Thoracic aorta (tissue), 2 donors: ENCODE data around the gene ZNF440. TPM values are rescaled to one million over a fixed set of nuclear protein-coding genes. Genes with fewer than 3 reads are reported as not detected.
"Not testable (repeated sequence)": the region's sequence is repeated elsewhere in the genome, so short reads cannot be mapped to it uniquely, and the experiment has no call there.

Experiments
- ATAC-seq: fragments of 150-250 bp; one replicate; pipeline ENCODE4 v1.8.0; 2017; ENCODE audit warnings: low read depth; ENCODE audit not compliant: insufficient number of reproducible peaks, low FRiP score
- DNase-seq: peaks from one replicate; pipeline ENCODE4 v3.0.0-alpha.2; 2020; ENCODE audit warnings: low spot score
- H3K27ac ChIP-seq, 2 donors: fragments of 200-600 bp; sonication (generic); 1 replicate in 1 of 2; 2 replicates in 1 of 2; pipeline ENCODE4 v1.5.1; 2016; ENCODE audit warnings: mild to moderate bottlenecking in 2 of 2, moderate library complexity in 2 of 2
- H3K27me3 ChIP-seq: fragments of 200-600 bp; sonication (generic); replicated peaks from 2 replicates; pipeline ENCODE4 v1.6.0; 2016; ENCODE audit warnings: mild to moderate bottlenecking; ENCODE audit not compliant: insufficient read depth
- H3K36me3 ChIP-seq: fragments of 200-600 bp; sonication (generic); one replicate; pipeline ENCODE4 v1.5.1; 2016
- H3K4me1 ChIP-seq, 2 donors: fragments of 200-600 bp; sonication (generic); 1 replicate in 1 of 2; 2 replicates in 1 of 2; pipeline versions ENCODE4 v1.5.1 to v1.6.0; 2016; ENCODE audit warnings: low read depth in 2 of 2, mild to moderate bottlenecking in 1 of 2; ENCODE audit not compliant: control insufficient read depth in 1 of 2
- H3K4me3 ChIP-seq: fragments of 200-600 bp; sonication (generic); 2 replicates; pipeline ENCODE4 v1.5.1; 2016; ENCODE audit warnings: mild to moderate bottlenecking
- H3K9me3 ChIP-seq: fragments of 200-600 bp; sonication (generic); 2 replicates; pipeline ENCODE4 v1.5.1; 2016
- total RNA-seq, 2 donors: library from RNA; depleted of rRNA; stranded (reverse); fragments of >200 nt; gene quantifications; one replicate each; pipeline versions ENCODE4 v1.1.0 to v1.2.3, GENCODE V29; 2016
- TF ChIP-seq, protein P1 (sequence below): fragments of 200-600 bp; sonication (generic); IDR thresholded peaks from one replicate; pipeline ENCODE4 v1.5.1; 2019; ENCODE audit warnings: antibody characterized with exemption

Gene ZNF440
- total RNA-seq, 2 donors from 2014 or later: 7.3 to 23.5 TPM

- Histone ChIP-seq H3K36me3 (peaks cover 23% of the 10 kb centered on the region), H3K27ac (no peak overlapping the region), H3K4me1 (peaks cover 0 to 11% of the 10 kb centered on the region in 2 donors), H3K4me3 (no peak overlapping the region), H3K27me3 (no peaks in the 10 kb centered on the region), H3K9me3 (peaks cover 18% of the 10 kb centered on the region)
- DNase-seq (no peak), ATAC-seq (no peak)
- TF ChIP-seq, protein P1, sequence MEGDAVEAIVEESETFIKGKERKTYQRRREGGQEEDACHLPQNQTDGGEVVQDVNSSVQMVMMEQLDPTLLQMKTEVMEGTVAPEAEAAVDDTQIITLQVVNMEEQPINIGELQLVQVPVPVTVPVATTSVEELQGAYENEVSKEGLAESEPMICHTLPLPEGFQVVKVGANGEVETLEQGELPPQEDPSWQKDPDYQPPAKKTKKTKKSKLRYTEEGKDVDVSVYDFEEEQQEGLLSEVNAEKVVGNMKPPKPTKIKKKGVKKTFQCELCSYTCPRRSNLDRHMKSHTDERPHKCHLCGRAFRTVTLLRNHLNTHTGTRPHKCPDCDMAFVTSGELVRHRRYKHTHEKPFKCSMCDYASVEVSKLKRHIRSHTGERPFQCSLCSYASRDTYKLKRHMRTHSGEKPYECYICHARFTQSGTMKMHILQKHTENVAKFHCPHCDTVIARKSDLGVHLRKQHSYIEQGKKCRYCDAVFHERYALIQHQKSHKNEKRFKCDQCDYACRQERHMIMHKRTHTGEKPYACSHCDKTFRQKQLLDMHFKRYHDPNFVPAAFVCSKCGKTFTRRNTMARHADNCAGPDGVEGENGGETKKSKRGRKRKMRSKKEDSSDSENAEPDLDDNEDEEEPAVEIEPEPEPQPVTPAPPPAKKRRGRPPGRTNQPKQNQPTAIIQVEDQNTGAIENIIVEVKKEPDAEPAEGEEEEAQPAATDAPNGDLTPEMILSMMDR: no peak
These were observed 39.3 kb downstream of the ZNF440 start for GRCh38 chr19:11853358-11853757.

DNA sequence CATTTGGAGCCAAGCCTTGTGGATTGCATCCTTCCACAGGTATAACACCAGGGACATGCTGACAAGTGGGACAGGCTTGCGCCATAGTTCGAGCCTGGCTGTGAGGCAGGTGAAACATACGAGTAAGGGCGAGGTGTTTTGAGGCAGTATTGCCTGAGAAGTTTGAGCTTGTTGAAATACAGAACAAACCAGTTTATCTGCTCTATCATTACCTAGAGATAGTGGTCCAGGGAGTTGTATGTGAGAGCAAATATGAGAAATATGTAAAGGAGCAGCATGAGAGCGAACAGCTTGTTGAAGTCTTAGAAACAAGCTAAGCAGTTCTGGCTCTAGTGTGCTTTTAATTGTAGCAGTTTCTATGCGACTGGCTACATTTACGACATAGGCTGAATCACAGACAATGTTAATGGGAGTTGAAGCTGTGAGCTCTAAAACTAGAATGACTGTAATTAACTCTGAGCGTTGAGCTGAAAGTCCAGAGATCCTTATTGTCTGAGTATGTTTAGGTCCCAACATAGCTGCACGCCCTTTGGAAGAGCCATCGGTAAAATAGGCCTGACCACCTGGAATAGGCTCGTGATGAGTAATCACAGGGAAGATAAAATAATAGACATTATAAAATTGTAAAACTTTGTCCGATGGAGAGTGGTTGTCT, 42.6 kb downstream of the ZNF440 start:
- ATAC-seq: no peak
- peaks cover 50% of the 10 kb centered on the region for H3K9me3 ChIP-seq
- no peaks in the 10 kb centered on the region for H3K27me3 ChIP-seq
- H3K36me3 ChIP-seq: peaks cover 35% of the 10 kb centered on the region
- H3K4me3 ChIP-seq: no peak overlapping the region
- no peaks in the 10 kb centered on the region for H3K4me1 ChIP-seq
- DNase-seq: no peak
- H3K27ac ChIP-seq: no peak overlapping the region
- TF ChIP-seq, protein P1: no peak

DNA sequence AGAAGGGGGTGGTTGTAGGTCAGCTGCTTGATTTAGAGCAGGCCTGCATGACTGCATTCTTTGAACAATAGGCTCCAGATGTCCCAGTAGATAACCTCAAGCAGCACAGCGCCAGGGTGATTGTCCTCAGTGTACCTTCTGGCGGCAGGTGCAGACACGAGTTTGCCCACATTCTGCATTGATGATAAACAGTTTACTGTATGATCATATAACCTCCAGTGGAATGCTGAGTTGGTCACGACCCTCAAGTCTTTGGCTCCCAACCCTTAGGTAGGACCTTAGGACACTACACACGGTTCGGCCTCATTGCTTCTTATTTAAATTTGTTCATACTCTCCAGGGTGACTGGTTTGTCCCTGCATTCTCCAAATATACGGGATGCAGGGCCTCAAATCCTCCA, 46.6 kb downstream of the ZNF440 start:
- Histone ChIP-seq H3K27me3 (no peaks in the 10 kb centered on the region), H3K4me3 (no peak overlapping the region), H3K27ac (no peak overlapping the region), H3K4me1 (no peaks in the 10 kb centered on the region), H3K9me3 (peaks cover 82% of the 10 kb centered on the region), H3K36me3 (peaks cover 26% of the 10 kb centered on the region)
- ATAC-seq: no peak
- DNase-seq: no peak
- TF ChIP-seq, protein P1: no peak

- no peak overlapping the region for H3K27ac ChIP-seq
- no peak overlapping the region for H3K4me3 ChIP-seq
- no peaks in the 10 kb centered on the region for H3K4me1 ChIP-seq
- no peak for ATAC-seq
- no peak for DNase-seq
- H3K9me3 ChIP-seq: peaks cover 86% of the 10 kb centered on the region
- no peaks in the 10 kb centered on the region for H3K27me3 ChIP-seq
- TF ChIP-seq, protein P1: no peak
- H3K36me3 ChIP-seq: peaks cover 27% of the 10 kb centered on the region
These were observed 47.2 kb downstream of the ZNF440 start for GRCh38 chr19:11861301-11861700.

DNA sequence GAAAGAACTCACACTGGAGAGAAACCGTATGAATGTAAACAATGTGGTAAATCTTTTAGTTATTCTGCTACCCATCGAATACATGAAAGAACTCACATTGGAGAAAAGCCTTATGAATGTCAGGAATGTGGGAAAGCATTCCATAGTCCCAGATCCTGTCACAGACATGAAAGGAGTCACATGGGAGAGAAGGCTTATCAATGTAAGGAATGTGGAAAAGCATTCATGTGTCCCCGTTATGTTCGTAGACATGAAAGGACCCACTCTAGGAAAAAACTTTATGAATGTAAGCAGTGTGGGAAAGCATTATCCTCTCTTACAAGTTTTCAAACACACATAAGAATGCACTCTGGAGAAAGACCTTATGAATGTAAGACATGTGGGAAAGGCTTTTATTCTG, 53.7 kb downstream of the ZNF440 start:
- H3K9me3 ChIP-seq: peaks cover 84% of the 10 kb centered on the region
- DNase-seq, ATAC-seq, H3K27me3 ChIP-seq, H3K27ac ChIP-seq, H3K4me1 ChIP-seq: not testable (repeated sequence)
- H3K36me3 ChIP-seq: peaks cover 32% of the 10 kb centered on the region
- peak overlapping the region; percentile 5 for H3K4me3 ChIP-seq

- DNase-seq: no peak
- TF ChIP-seq, protein P1: no peak
- H3K27ac ChIP-seq: no peak overlapping the region
- no peak overlapping the region for H3K4me3 ChIP-seq
- peaks cover 31% of the 10 kb centered on the region for H3K36me3 ChIP-seq
- no peaks in the 10 kb centered on the region for H3K27me3 ChIP-seq
- peaks cover 80% of the 10 kb centered on the region for H3K9me3 ChIP-seq
- no peak for ATAC-seq
- no peaks in the 10 kb centered on the region for H3K4me1 ChIP-seq
These were observed 54.1 kb downstream of the ZNF440 start for GRCh38 chr19:11868188-11868587.
